HAP-1 (cell line): ENCODE results near the gene PEDS1.
A peak's percentile ranks its signal among the peaks of the same experiment; 100 is the strongest.
"Not testable (repeated sequence)": the region's sequence is repeated elsewhere in the genome, so short reads cannot be mapped to it uniquely, and the experiment has no call there.

Experiments
- DNase-seq, 2 experiments: peaks; one replicate each; pipeline ENCODE4 v3.0.0-alpha.2; 2016 to 2020; ENCODE audit warnings: low spot score in 2 of 2
- H3K27me3 ChIP-seq: fragments of 250-450 bp; sonication (Bioruptor Pico); 2 replicates; pipeline ENCODE4 v1.5.1; 2020; ENCODE audit warnings: low read depth, mild to moderate bottlenecking, moderate library complexity
- H3K36me3 ChIP-seq: fragments of 250-450 bp; sonication (Bioruptor Pico); replicated peaks from 2 replicates; pipeline ENCODE4 v1.5.1; 2020; ENCODE audit warnings: mild to moderate bottlenecking
- H3K4me1 ChIP-seq: fragments of 250-450 bp; sonication (Bioruptor Pico); 2 replicates; pipeline ENCODE4 v1.5.1; 2020; ENCODE audit warnings: mild to moderate bottlenecking
- H3K4me3 ChIP-seq: fragments of 250-450 bp; sonication (Bioruptor Pico); 2 replicates; pipeline ENCODE4 v1.5.1; 2020; ENCODE audit warnings: mild to moderate bottlenecking, moderate library complexity
- H3K9me3 ChIP-seq: fragments of 250-450 bp; sonication (Bioruptor Pico); 2 replicates; pipeline ENCODE4 v1.5.1; 2020; ENCODE audit warnings: mild to moderate bottlenecking, moderate library complexity
- in situ Hi-C: fragments of 300-500 bp; cut with MboI; formaldehyde crosslinking; loops from 3 replicates; pipeline ENCODE4 v1.14.3; 2020; ENCODE audit warnings: low sequenced_read_pairs, inconsistent platforms, mixed read lengths

Gene PEDS1

GRCh38 chr20:50153500-50154377 is at the start of gene PEDS1:
Gene PEDS1 (minus strand): TSS chr20:50153723. CDS start chr20:50153637, 86 bp downstream.
- Histone ChIP-seq H3K4me1 (peaks cover 14% of the 10 kb centered on the region), H3K27me3 (no peaks in the 10 kb centered on the region), H3K4me3 (peak within 1 kb of the TSS; percentile 88), H3K36me3 (no peaks in the 10 kb centered on the region; the same call in 1 of the 2 replicates), H3K9me3 (no peaks in the 10 kb centered on the region)
- DNase-seq, result peak; percentile 83 to 89
- in situ Hi-C loops, result no loop called here

DNA sequence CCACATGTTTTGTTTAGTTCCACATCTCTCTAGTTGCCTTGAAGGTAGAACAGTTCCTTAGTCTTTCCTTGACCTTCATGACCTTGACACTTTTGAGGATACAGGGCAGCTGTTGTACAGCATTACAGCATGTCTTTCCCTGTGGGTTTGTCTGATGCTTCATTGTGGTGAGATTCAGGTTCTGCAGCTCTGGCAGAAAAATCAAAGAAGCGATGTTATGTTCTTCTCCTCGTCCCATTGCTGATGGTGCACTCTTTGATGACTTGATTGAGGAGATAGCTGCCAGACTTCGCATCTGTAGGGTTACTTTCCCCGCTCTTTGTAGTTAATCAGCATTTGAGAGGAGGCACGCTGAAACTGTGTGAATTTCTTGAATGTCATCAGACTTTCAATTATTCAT is 49.2 kb upstream of the PEDS1 start:
- Histone ChIP-seq H3K27me3 (0 out of 2 replicates have a peak, but pooled peaks cover 2% of the 10 kb centered on the region), H3K4me3 (no peak overlapping the region), H3K9me3 (no peaks in the 10 kb centered on the region; the same call in 1 of the 2 replicates), H3K36me3 (no peaks in the 10 kb centered on the region), H3K4me1 (no peaks in the 10 kb centered on the region)
- DNase-seq, result no peak
- in situ Hi-C loops, result no loop called here

DNA sequence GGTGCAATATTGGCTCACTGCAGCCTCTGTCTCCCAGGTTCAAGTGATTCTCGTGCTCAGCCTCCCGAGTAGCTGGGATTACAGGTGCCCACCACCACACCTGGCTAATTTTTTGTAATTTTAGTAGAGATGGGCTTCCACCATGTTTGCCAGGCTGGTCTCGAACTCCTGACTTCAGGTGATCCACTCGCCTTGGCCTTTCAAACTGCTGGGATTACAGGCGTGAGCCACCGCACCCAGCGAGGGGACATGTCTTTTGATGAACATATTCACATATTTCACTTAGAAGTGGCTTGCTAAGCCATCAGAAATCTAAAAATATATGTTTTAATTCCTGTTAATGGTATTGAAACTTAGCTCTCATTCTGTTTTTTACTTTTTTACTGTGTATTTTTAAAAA is 48.2 kb upstream of the PEDS1 start:
- H3K4me3 ChIP-seq, H3K9me3 ChIP-seq, H3K36me3 ChIP-seq, H3K27me3 ChIP-seq, in situ Hi-C loops, DNase-seq, H3K4me1 ChIP-seq: not testable (repeated sequence)

- H3K4me3 ChIP-seq, result no peak overlapping the region
- no peak for DNase-seq
- H3K9me3 ChIP-seq, result no peaks in the 10 kb centered on the region; the same call in 1 of the 2 replicates
- H3K27me3 ChIP-seq, result no peaks in the 10 kb centered on the region
- H3K36me3 ChIP-seq, result no peaks in the 10 kb centered on the region
- in situ Hi-C loops, result no loop called here
- H3K4me1 ChIP-seq, result no peaks in the 10 kb centered on the region
Observed at GRCh38 chr20:50200482-50201104, 47.1 kb upstream of the PEDS1 start.

- Histone ChIP-seq H3K4me3 (no peak overlapping the region), H3K9me3 (no peaks in the 10 kb centered on the region; the same call in 1 of the 2 replicates), H3K27me3 (no peaks in the 10 kb centered on the region), H3K36me3 (no peaks in the 10 kb centered on the region), H3K4me1 (no peaks in the 10 kb centered on the region)
- no peak for DNase-seq
- in situ Hi-C loops, result no loop called here
Observed at GRCh38 chr20:50199703-50200102, 46.2 kb upstream of the PEDS1 start.

DNA sequence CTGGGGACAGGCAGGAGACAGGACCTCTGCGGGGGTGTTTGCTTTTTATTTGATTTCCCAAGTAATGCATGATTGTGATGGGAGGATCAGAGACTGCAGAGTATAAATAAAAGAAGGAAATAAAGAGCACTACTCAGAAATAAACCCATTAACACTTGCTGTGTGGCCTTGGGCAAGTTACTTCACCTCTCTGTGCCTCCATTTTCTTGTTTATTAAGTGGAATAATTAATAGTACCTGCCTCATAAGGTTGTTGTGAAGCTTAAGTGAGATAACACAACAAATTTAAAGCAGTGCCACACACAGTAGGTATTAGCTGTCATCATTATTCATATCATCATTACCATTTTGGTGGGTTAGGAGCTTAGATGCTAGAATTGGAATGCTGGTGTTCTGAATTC is 45.2 kb upstream of the PEDS1 start:
- in situ Hi-C loops, result no loop called here
- H3K9me3 ChIP-seq, result no peaks in the 10 kb centered on the region; the same call in 1 of the 2 replicates
- peaks cover 4% of the 10 kb centered on the region for H3K4me1 ChIP-seq
- DNase-seq, result no peak
- no peak overlapping the region for H3K4me3 ChIP-seq
- no peaks in the 10 kb centered on the region for H3K27me3 ChIP-seq
- H3K36me3 ChIP-seq, result 0 out of 2 replicates have a peak, but pooled peaks cover 6% of the 10 kb centered on the region

- peaks cover 7% of the 10 kb centered on the region for H3K4me1 ChIP-seq
- in situ Hi-C loops, result no loop called here
Observed at GRCh38 chr20:50198180-50198666, 44.7 kb upstream of the PEDS1 start.

DNA sequence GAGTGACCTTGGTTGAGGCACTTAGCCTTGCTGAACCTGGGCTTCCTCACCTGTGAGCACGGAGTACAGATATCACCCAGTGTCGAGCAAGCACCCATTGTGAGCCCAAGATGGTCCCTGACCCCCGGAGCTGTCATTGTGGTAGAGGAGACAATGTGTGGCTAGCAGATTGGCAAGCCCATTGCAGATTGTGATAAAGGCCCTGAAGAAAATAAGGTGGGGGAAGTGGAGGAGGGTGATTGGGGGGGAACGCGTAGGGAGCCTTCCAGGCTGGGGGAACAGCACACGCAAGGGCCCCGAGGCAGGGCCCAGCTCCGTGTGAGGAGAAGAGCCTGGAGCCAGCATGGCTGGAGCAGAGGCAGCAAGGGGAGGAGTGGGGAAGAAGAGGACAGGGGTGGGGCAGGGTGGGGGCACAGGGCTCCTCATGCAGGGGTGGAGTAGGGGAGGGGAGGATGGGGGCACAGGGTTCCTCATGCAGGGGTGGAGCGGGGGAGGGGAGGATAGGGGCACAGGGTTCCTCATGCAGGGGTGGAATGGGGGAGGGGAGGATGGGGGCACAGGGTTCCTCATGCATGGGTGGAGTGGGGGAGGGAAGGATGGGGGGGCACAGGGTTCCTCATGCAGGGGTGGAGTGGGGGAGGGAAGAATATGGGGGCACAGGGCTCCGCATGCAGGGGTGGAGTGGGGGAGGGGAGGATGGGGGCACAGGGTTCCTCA is 44.1 kb upstream of the PEDS1 start:
- DNase-seq, result no peak
- peaks cover 7% of the 10 kb centered on the region for H3K4me1 ChIP-seq
- H3K9me3 ChIP-seq, result no peaks in the 10 kb centered on the region
- no peak overlapping the region for H3K4me3 ChIP-seq
- in situ Hi-C loops, result no loop called here
- H3K27me3 ChIP-seq, result no peaks in the 10 kb centered on the region
- peaks cover 14% of the 10 kb centered on the region; the same call in 1 of the 2 replicates for H3K36me3 ChIP-seq

More at GRCh38 chr20:50198180-50198666, 44.7 kb upstream of the PEDS1 start:
- no peaks in the 10 kb centered on the region for H3K27me3 ChIP-seq
- H3K36me3 ChIP-seq, result peaks cover 9% of the 10 kb centered on the region; the same call in 1 of the 2 replicates
- DNase-seq, result no peak
- H3K4me3 ChIP-seq, result no peak overlapping the region
- H3K9me3 ChIP-seq, result no peaks in the 10 kb centered on the region; the same call in 1 of the 2 replicates

DNA sequence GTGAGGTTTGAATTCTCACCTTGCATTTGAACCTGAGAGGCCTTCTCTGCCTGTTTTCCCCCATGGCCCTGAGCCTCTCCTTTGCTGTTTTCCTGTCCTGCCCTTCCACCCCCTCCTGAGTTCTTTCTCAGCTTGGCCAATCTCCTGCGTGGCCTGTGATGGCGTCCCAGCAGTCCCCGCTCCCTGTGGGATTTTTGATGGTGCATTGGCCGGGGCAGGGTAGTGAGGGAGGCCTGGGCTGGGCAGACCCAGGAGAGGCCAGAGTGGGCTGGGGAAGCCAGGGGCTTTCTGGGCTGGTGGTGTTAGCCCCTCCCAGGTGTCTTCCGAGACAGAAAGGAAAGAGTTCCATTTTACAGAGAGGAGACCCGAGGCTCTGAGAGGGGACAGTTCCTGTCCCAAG is 43.4 kb upstream of the PEDS1 start:
- H3K9me3 ChIP-seq, result no peaks in the 10 kb centered on the region
- H3K36me3 ChIP-seq, result peaks cover 17% of the 10 kb centered on the region; the same call in 1 of the 2 replicates
- no peaks in the 10 kb centered on the region for H3K27me3 ChIP-seq
- no peak for DNase-seq
- peaks cover 7% of the 10 kb centered on the region for H3K4me1 ChIP-seq
- H3K4me3 ChIP-seq, result no peak overlapping the region
- in situ Hi-C loops, result no loop called here

GRCh38 chr20:50196248-50196647 is 42.7 kb upstream of the PEDS1 start:
- peaks cover 7% of the 10 kb centered on the region for H3K4me1 ChIP-seq
- DNase-seq, result no peak
- H3K36me3 ChIP-seq, result peaks cover 17% of the 10 kb centered on the region; the same call in 1 of the 2 replicates
- H3K4me3 ChIP-seq, result no peak overlapping the region
- H3K9me3 ChIP-seq, result no peaks in the 10 kb centered on the region
- in situ Hi-C loops, result no loop called here
- H3K27me3 ChIP-seq, result no peaks in the 10 kb centered on the region

DNA sequence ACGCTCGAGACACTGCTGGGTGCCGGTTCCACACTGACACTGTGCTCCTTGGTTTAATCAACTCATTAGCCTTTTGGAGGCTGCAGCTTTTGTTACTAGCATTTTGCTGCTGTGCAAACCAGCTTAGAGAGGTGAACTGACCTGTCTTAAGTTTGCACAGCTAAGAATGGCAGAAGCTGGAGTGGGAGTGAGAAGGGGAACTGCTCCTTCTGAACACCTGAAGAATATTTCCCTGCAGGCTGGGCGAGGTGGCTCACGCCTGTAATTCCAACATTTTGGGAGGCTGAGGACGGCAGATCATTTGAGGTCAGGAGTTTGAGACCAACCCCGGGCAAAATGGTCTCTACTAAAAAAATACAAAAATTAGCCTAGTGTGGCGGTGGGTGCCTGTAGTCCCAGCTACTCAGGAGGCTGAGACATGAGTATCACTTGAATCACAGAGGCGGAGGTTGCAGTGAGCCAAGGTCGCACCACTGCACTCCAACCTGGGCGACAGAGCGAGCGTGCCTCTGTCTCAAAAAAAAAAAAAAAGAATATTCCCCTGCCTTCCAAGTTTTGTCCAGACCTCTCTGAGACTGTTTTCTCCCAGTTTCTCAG is 42.1 kb upstream of the PEDS1 start:
- H3K4me1 ChIP-seq, result peaks cover 7% of the 10 kb centered on the region
- peaks cover 17% of the 10 kb centered on the region; the same call in 1 of the 2 replicates for H3K36me3 ChIP-seq
- no peak for DNase-seq
- H3K9me3 ChIP-seq, result no peaks in the 10 kb centered on the region
- no peak overlapping the region for H3K4me3 ChIP-seq
- H3K27me3 ChIP-seq, result no peaks in the 10 kb centered on the region
- in situ Hi-C loops, result no loop called here

DNA sequence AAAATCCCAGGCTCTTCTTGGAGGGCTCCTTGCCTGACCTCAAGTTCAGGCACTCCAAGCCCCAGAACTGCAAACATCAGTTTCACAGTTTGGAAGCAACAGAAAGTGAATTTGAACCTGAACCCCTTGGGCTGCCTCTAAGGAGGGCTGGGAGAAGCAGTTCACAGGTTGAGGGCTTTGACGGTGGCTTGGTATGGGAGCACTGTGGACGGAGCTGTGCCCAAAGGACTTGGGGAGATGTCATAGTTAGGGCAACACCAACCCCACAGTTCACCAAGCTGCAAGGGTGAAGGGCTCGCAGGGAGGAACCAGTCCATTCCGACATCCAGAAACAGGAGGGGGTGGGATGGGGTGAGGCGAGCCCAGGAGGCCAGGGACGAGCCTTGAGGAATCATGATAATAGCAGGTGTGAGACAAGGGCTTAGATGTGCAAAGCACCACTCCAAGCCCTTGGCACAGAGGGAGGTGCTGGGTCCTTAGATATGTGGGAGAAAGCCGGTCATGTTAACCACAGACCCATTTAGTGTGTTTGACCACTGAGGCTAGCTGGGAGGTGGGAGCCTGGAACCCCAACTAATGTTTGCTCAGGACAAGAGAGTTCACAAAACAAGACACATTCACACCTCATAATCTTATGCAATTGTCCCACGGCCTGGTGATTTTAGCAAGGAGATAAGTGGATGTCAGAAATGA is 41.5 kb upstream of the PEDS1 start:
- no peak for DNase-seq
- in situ Hi-C loops, result no loop called here
- peaks cover 17% of the 10 kb centered on the region; the same call in 1 of the 2 replicates for H3K36me3 ChIP-seq
- H3K27me3 ChIP-seq, result no peaks in the 10 kb centered on the region
- no peak overlapping the region for H3K4me3 ChIP-seq
- H3K4me1 ChIP-seq, result peaks cover 9% of the 10 kb centered on the region
- no peaks in the 10 kb centered on the region for H3K9me3 ChIP-seq

- H3K4me1 ChIP-seq, result peaks cover 11% of the 10 kb centered on the region
- no peak for DNase-seq
- no peak overlapping the region for H3K4me3 ChIP-seq
- peaks cover 17% of the 10 kb centered on the region; the same call in 1 of the 2 replicates for H3K36me3 ChIP-seq
- in situ Hi-C loops, result no loop called here
- no peaks in the 10 kb centered on the region for H3K27me3 ChIP-seq
- no peaks in the 10 kb centered on the region for H3K9me3 ChIP-seq
Observed at GRCh38 chr20:50194422-50194830, 40.9 kb upstream of the PEDS1 start.
